ENCODE results near the gene PRDX3.
"Not testable (repeated sequence)": the region's sequence is repeated elsewhere in the genome, so short reads cannot be mapped to it uniquely, and the experiment has no call there.

Gene PRDX3

GRCh38 chr10:119205894-119206602 is 27.4 kb upstream of the PRDX3 start:
- no peak for DNase-seq

GRCh38 chr10:119203006-119203405 is 24.4 kb upstream of the PRDX3 start:
- DNase-seq: no peak

GRCh38 chr10:119201233-119201632 is 22.6 kb upstream of the PRDX3 start:
- DNase-seq: no peak

- no peak for DNase-seq
These were observed 20.8 kb upstream of the PRDX3 start for GRCh38 chr10:119199231-119199992.

GRCh38 chr10:119198438-119198837 is 19.8 kb upstream of the PRDX3 start:
- DNase-seq: no peak

GRCh38 chr10:119197921-119198320 is 19.3 kb upstream of the PRDX3 start:
- no peak for DNase-seq

GRCh38 chr10:119191881-119192280 is 13.3 kb upstream of the PRDX3 start:
- no peak for DNase-seq

GRCh38 chr10:119190954-119191785 is 12.6 kb upstream of the PRDX3 start:
- DNase-seq: no peak

GRCh38 chr10:119190353-119190752 is 11.7 kb upstream of the PRDX3 start:
- no peak for DNase-seq

GRCh38 chr10:119189811-119190282 is 11.2 kb upstream of the PRDX3 start:
- no peak for DNase-seq

- DNase-seq: no peak
These were observed 5.2 kb upstream of the PRDX3 start for GRCh38 chr10:119183664-119184412.

- DNase-seq: not testable (repeated sequence)
These were observed 2.3 kb upstream of the PRDX3 start for GRCh38 chr10:119180850-119181400.

- DNase-seq: no peak
These were observed 772 bp downstream of the PRDX3 start for GRCh38 chr10:119177708-119178371.

- no peak for DNase-seq
These were observed 2.4 kb downstream of the PRDX3 start for GRCh38 chr10:119176166-119176565.

GRCh38 chr10:119174109-119174508 is 4.5 kb downstream of the PRDX3 start:
- no peak for DNase-seq

GRCh38 chr10:119167041-119167440 is 11.6 kb downstream of the PRDX3 start:
- DNase-seq: no peak

- DNase-seq: no peak
These were observed 12.0 kb downstream of the PRDX3 start for GRCh38 chr10:119166564-119166963.

GRCh38 chr10:119166118-119166500 is 12.5 kb downstream of the PRDX3 start:
- DNase-seq: no peak

- peak; percentile 41 for DNase-seq
These were observed 13.2 kb downstream of the PRDX3 start, which contains the start of gene SFXN4 for GRCh38 chr10:119165171-119166117. Gene SFXN4, minus strand, starts transcription at chr10:119165714. Its CDS starts 67 bp downstream, at chr10:119165647.

- DNase-seq: no peak
These were observed 16.0 kb downstream of the PRDX3 start for GRCh38 chr10:119162452-119163092.
